Measurements from ENCODE around the gene MEIOB. TPM values are rescaled to one million over a fixed set of nuclear protein-coding genes. Genes with fewer than 3 reads are reported as not detected.

MEIOB gene
- total RNA-seq, 2 experiments from 2014 or later, result not detected

GRCh38 chr16:1839554-1839953 is 32.4 kb downstream of the MEIOB start:
- POLR2A ChIA-PET, result no interaction called here
- H3K9me3 Mint-ChIP-seq, result no peaks in the 10 kb centered on the region
- CTCF ChIA-PET, result interaction anchor here (1.0 kb wide), 2 partner anchors 10 to 34 kb away, joined by 3 read pairs; no protein-coding TSS in a partner anchor
- ATAC-seq (ENCODE audit: poor library complexity) (no peak), DNase-seq (no peak)
- H3K9me3 ChIP-seq (ENCODE audit: control insufficient read depth in 1 of 2, insufficient read depth in 1 of 2, low read length in 2 of 2), result no peaks in the 10 kb centered on the region
- H3K4me3 ChIP-seq (ENCODE audit: low read length), result no peak overlapping the region
- no peaks in the 10 kb centered on the region for H3K36me3 Mint-ChIP-seq (ENCODE audit: low read depth)
- H3K27ac Mint-ChIP-seq, result no peak overlapping the region
- H3K27ac ChIP-seq (ENCODE audit: low read depth in 1 of 2, low read length in 2 of 2), result no peak overlapping the region
- TF ChIP-seq, protein P1, sequence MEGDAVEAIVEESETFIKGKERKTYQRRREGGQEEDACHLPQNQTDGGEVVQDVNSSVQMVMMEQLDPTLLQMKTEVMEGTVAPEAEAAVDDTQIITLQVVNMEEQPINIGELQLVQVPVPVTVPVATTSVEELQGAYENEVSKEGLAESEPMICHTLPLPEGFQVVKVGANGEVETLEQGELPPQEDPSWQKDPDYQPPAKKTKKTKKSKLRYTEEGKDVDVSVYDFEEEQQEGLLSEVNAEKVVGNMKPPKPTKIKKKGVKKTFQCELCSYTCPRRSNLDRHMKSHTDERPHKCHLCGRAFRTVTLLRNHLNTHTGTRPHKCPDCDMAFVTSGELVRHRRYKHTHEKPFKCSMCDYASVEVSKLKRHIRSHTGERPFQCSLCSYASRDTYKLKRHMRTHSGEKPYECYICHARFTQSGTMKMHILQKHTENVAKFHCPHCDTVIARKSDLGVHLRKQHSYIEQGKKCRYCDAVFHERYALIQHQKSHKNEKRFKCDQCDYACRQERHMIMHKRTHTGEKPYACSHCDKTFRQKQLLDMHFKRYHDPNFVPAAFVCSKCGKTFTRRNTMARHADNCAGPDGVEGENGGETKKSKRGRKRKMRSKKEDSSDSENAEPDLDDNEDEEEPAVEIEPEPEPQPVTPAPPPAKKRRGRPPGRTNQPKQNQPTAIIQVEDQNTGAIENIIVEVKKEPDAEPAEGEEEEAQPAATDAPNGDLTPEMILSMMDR (IDR thresholded peaks at IDR 0.05), result no peak
- no peaks in the 10 kb centered on the region for H3K36me3 ChIP-seq (ENCODE audit: insufficient read depth, low read length)
- no peaks in the 10 kb centered on the region for H3K4me1 ChIP-seq (ENCODE audit: insufficient read depth, low read length)
- no peaks in the 10 kb centered on the region for H3K27me3 Mint-ChIP-seq
- H3K27me3 ChIP-seq (ENCODE audit: control insufficient read depth in 1 of 2, insufficient read depth in 2 of 2, low read length in 2 of 2), result no peaks in the 10 kb centered on the region
- no peaks in the 10 kb centered on the region for H3K4me1 Mint-ChIP-seq (ENCODE audit: low read depth)
- intact Hi-C loops (cut with DNase I, micrococcal nuclease), result no loop called here
- no peak overlapping the region for H3K4me3 Mint-ChIP-seq

- ATAC-seq (ENCODE audit: poor library complexity) (no peak), DNase-seq (no peak)
- H3K27ac Mint-ChIP-seq, result no peak overlapping the region
- no peaks in the 10 kb centered on the region for H3K27me3 ChIP-seq (ENCODE audit: control insufficient read depth in 1 of 2, insufficient read depth in 2 of 2, low read length in 2 of 2)
- H3K4me1 Mint-ChIP-seq (ENCODE audit: low read depth), result peaks cover 5% of the 10 kb centered on the region
- peaks cover 5% of the 10 kb centered on the region for H3K4me1 ChIP-seq (ENCODE audit: insufficient read depth, low read length)
- no peaks in the 10 kb centered on the region for H3K27me3 Mint-ChIP-seq
- TF ChIP-seq, protein P1 (IDR thresholded peaks at IDR 0.05), result no peak
- no peak overlapping the region for H3K4me3 ChIP-seq (ENCODE audit: low read length)
- CTCF ChIA-PET, result no interaction called here
- H3K36me3 ChIP-seq (ENCODE audit: insufficient read depth, low read length), result peaks cover 2% of the 10 kb centered on the region
- H3K36me3 Mint-ChIP-seq (ENCODE audit: low read depth), result no peaks in the 10 kb centered on the region
- POLR2A ChIA-PET, result no interaction called here
- intact Hi-C loops (cut with DNase I, micrococcal nuclease), result no loop called here
- H3K4me3 Mint-ChIP-seq, result no peak overlapping the region
- H3K27ac ChIP-seq (ENCODE audit: low read depth in 1 of 2, low read length in 2 of 2), result no peak overlapping the region
- no peaks in the 10 kb centered on the region for H3K9me3 ChIP-seq (ENCODE audit: control insufficient read depth in 1 of 2, insufficient read depth in 1 of 2, low read length in 2 of 2)
- H3K9me3 Mint-ChIP-seq, result no peaks in the 10 kb centered on the region
These were observed 37.9 kb downstream of the MEIOB start for GRCh38 chr16:1834096-1834495.

GRCh38 chr16:1832838-1833454 is 39.0 kb downstream of the MEIOB start:
- Histone ChIP-seq H3K36me3 (ENCODE audit: insufficient read depth, low read length) (peaks cover 2% of the 10 kb centered on the region), H3K27me3 (ENCODE audit: control insufficient read depth in 1 of 2, insufficient read depth in 2 of 2, low read length in 2 of 2) (no peaks in the 10 kb centered on the region), H3K4me1 (ENCODE audit: insufficient read depth, low read length) (peaks cover 11% of the 10 kb centered on the region), H3K9me3 (ENCODE audit: control insufficient read depth in 1 of 2, insufficient read depth in 1 of 2, low read length in 2 of 2) (no peaks in the 10 kb centered on the region), H3K27ac (ENCODE audit: low read depth in 1 of 2, low read length in 2 of 2) (no peak overlapping the region), H3K4me3 (ENCODE audit: low read length) (no peak overlapping the region)
- DNase-seq, result no peak
- Mint-ChIP-seq H3K9me3 (no peaks in the 10 kb centered on the region), H3K27ac (no peak overlapping the region), H3K36me3 (ENCODE audit: low read depth) (no peaks in the 10 kb centered on the region), H3K27me3 (no peaks in the 10 kb centered on the region), H3K4me3 (no peak overlapping the region), H3K4me1 (ENCODE audit: low read depth) (peaks cover 14% of the 10 kb centered on the region)
- CTCF ChIA-PET, result interaction anchor here (0.6 kb wide), 1 partner anchor 532 kb away, joined by 5 read pairs; no protein-coding TSS in a partner anchor
- intact Hi-C loops (cut with DNase I, micrococcal nuclease), result no loop called here
- POLR2A ChIA-PET, result no interaction called here
- TF ChIP-seq, protein P1 (IDR thresholded peaks at IDR 0.05), result no peak
- no peak for ATAC-seq (ENCODE audit: poor library complexity)

All from CD4-positive, alpha-beta T cell (primary cell).